ENCODE measurements around the gene BAIAP3. TPM values are rescaled to one million over a fixed set of nuclear protein-coding genes. Genes with fewer than 3 reads are reported as not detected.

BAIAP3 gene
- polyA plus RNA-seq, 1 donor from 2014 or later, result 65.2 TPM

- Histone ChIP-seq H3K79me2 (replicated peaks; ENCODE audit: insufficient read depth, low read length) (no peaks in the 10 kb centered on the region), H3K36me3 (ENCODE audit: insufficient read depth, low read length) (no peaks in the 10 kb centered on the region), H3K4me2 (ENCODE audit: low read length) (no peak overlapping the region), H3K27me3 (ENCODE audit: insufficient read depth, low read depth, low read length) (no peaks in the 10 kb centered on the region), H4K20me1 (ENCODE audit: insufficient read depth) (no peaks in the 10 kb centered on the region), H3K9me2 (ENCODE audit: insufficient read depth, low read length) (no peaks in the 10 kb centered on the region), H2AFZ (ENCODE audit: low read depth, low read length) (no peak overlapping the region), H3K9ac (ENCODE audit: low read length) (no peak overlapping the region), H3F3A (ENCODE audit: insufficient read depth, low read length, poor library complexity, severe bottlenecking) (no peaks in the 10 kb centered on the region), H3K27ac (ENCODE audit: low read length) (no peak overlapping the region), H3K9me3 (ENCODE audit: low read length) (no peaks in the 10 kb centered on the region), H3K4me3 (ENCODE audit: low read length) (no peak overlapping the region)
- TF ChIP-seq SMC3 (conservative IDR thresholded peaks at IDR 0.05; ENCODE audit: poor library complexity), result no peak
Observed at GRCh38 chr16:1398351-1398750, 64.9 kb downstream of the BAIAP3 start.

Other genes starting within 250 kb of the BAIAP3 start
- 0.79 TPM in 1 of 2 replicates, not detected in the other for gene C1QTNF8, start 237.4 kb upstream of the BAIAP3 start, polyA plus RNA-seq
- gene CACNA1H, start 180.5 kb upstream of the BAIAP3 start, polyA plus RNA-seq, result 27.7 and 35.7 TPM in 2 replicates
- not detected in 2 replicates for gene TPSG1, start 108.4 kb upstream of the BAIAP3 start, polyA plus RNA-seq
- gene TPSB2, start 103.5 kb upstream of the BAIAP3 start, polyA plus RNA-seq, result not detected in 2 replicates
- gene TPSAB1, start 92.9 kb upstream of the BAIAP3 start, polyA plus RNA-seq, result not detected in 2 replicates
- gene TPSD1, start 77.6 kb upstream of the BAIAP3 start, polyA plus RNA-seq, result not detected in 2 replicates
- 111 and 126 TPM in 2 replicates for gene UBE2I, start 24.0 kb upstream of the BAIAP3 start, polyA plus RNA-seq
- gene TSR3, start 18.2 kb downstream of the BAIAP3 start, polyA plus RNA-seq, result 102 and 106 TPM in 2 replicates
- 74.2 and 90.5 TPM in 2 replicates for gene GNPTG, start 18.3 kb downstream of the BAIAP3 start, polyA plus RNA-seq
- 11.9 and 13.0 TPM in 2 replicates for gene UNKL, start 81.1 kb downstream of the BAIAP3 start, polyA plus RNA-seq
- gene UQCC4, start 87.1 kb downstream of the BAIAP3 start, polyA plus RNA-seq, result 37.3 and 41.0 TPM in 2 replicates
- not detected in 2 replicates for gene PERCC1, start 97.4 kb downstream of the BAIAP3 start, polyA plus RNA-seq
- gene CCDC154, start 110.9 kb downstream of the BAIAP3 start, polyA plus RNA-seq, result 3.1 and 3.3 TPM in 2 replicates
- gene CLCN7, start 141.4 kb downstream of the BAIAP3 start, polyA plus RNA-seq, result 40.9 and 53.2 TPM in 2 replicates
- gene PTX4, start 155.3 kb downstream of the BAIAP3 start, polyA plus RNA-seq, result not detected in 2 replicates
- gene TELO2, start 159.7 kb downstream of the BAIAP3 start, polyA plus RNA-seq, result 50.4 and 55.5 TPM in 2 replicates
- not detected in 2 replicates for gene TMEM204, start 200.0 kb downstream of the BAIAP3 start, polyA plus RNA-seq

Data from neural cell (in vitro differentiated cells).